Activated gamma-delta T cell treated with anti-CD3 and anti-CD28 coated beads, Interleukin-2, amount 50 U/mL, for 16 hours (primary cell): ENCODE measurements around the gene CAMTA1.

Experiments used
- DNase-seq: peaks from one replicate; pipeline ENCODE4 v3.0.0-alpha.2; 2020; ENCODE audit warnings: low read depth

The CAMTA1 gene

GRCh38 chr1:7435276-7436055 lies 650.2 kb downstream of the CAMTA1 start:
- no peak for DNase-seq

GRCh38 chr1:7436056-7437005 lies 651.1 kb downstream of the CAMTA1 start:
- no peak for DNase-seq

- DNase-seq: no peak
Measured at GRCh38 chr1:7437036-7437435, 651.8 kb downstream of the CAMTA1 start.

- no peak for DNase-seq
Measured at GRCh38 chr1:7437608-7438395, 652.5 kb downstream of the CAMTA1 start.

- no peak for DNase-seq
Measured at GRCh38 chr1:7438396-7438785, 653.1 kb downstream of the CAMTA1 start.

- no peak for DNase-seq
Measured at GRCh38 chr1:7438921-7439655, 653.8 kb downstream of the CAMTA1 start.

- no peak for DNase-seq
Measured at GRCh38 chr1:7440154-7440553, 654.9 kb downstream of the CAMTA1 start.

GRCh38 chr1:7441143-7441841 lies 656.0 kb downstream of the CAMTA1 start:
- no peak for DNase-seq

GRCh38 chr1:7442036-7442435 lies 656.8 kb downstream of the CAMTA1 start:
- no peak for DNase-seq

- DNase-seq: no peak
Measured at GRCh38 chr1:7442918-7443317, 657.7 kb downstream of the CAMTA1 start.

- no peak for DNase-seq
Measured at GRCh38 chr1:7444363-7444762, 659.1 kb downstream of the CAMTA1 start.

- no peak for DNase-seq
Measured at GRCh38 chr1:7447093-7447492, 661.8 kb downstream of the CAMTA1 start.

- no peak for DNase-seq
Measured at GRCh38 chr1:7447736-7448135, 662.5 kb downstream of the CAMTA1 start.

GRCh38 chr1:7448986-7449385 lies 663.7 kb downstream of the CAMTA1 start:
- no peak for DNase-seq

- DNase-seq: no peak
Measured at GRCh38 chr1:7449750-7450149, 664.5 kb downstream of the CAMTA1 start.

GRCh38 chr1:7450838-7451237 lies 665.6 kb downstream of the CAMTA1 start:
- DNase-seq: no peak

GRCh38 chr1:7453038-7453437 lies 667.8 kb downstream of the CAMTA1 start:
- no peak for DNase-seq

- DNase-seq: no peak
Measured at GRCh38 chr1:7454052-7454815, 669.0 kb downstream of the CAMTA1 start.

- no peak for DNase-seq
Measured at GRCh38 chr1:7454895-7455784, 669.9 kb downstream of the CAMTA1 start.
